Gastrocnemius medialis (tissue), 4 donors: ENCODE measurements around the gene FFAR4. TPM values are rescaled to one million over a fixed set of nuclear protein-coding genes. Genes with fewer than 3 reads are reported as not detected.

ENCODE experiments used
- ATAC-seq, 2 donors: fragments of 150-250 bp; one replicate each; pipeline ENCODE4 v1.9.1; 2016
- DNase-seq, 2 donors: peaks; one replicate each; pipeline ENCODE4 v3.0.0-alpha.2; 2019
- H3K27ac ChIP-seq, 4 donors: fragments of 200-600 bp; sonication (generic); 1 replicate in 1 of 4; 2 replicates in 3 of 4; pipeline ENCODE4 v1.5.1; 2016 to 2018; ENCODE audit warnings: mild to moderate bottlenecking in 2 of 4, moderate library complexity in 1 of 4
- H3K27me3 ChIP-seq, 3 donors: fragments of 200-600 bp; sonication (generic) in 2 of 3; 1 replicate in 1 of 3; 2 replicates in 2 of 3; pipeline versions ENCODE4 v1.5.1 to v1.6.0; 2016 to 2019; ENCODE audit warnings: mild to moderate bottlenecking in 1 of 3, moderate library complexity in 1 of 3
- H3K36me3 ChIP-seq, 2 donors: fragments of 200-600 bp; sonication (generic) in 1 of 2; one replicate each; pipeline ENCODE4 v1.5.1; 2017 to 2018
- H3K4me1 ChIP-seq, 2 donors: fragments of 200-600 bp; sonication (generic) in 1 of 2; one replicate each; pipeline ENCODE4 v1.5.1; 2016 to 2017; ENCODE audit warnings: mild to moderate bottlenecking in 2 of 2
- H3K4me3 ChIP-seq, 4 donors: fragments of 200-600 bp; sonication (generic) in 3 of 4; 1 replicate in 1 of 4; 2 replicates in 3 of 4; pipeline ENCODE4 v1.5.1; 2016 to 2019; ENCODE audit warnings: mild to moderate bottlenecking in 2 of 4
- H3K9me3 ChIP-seq, 3 donors: fragments of 200-600 bp; sonication (generic) in 2 of 3; 1 replicate in 1 of 3; 2 replicates in 2 of 3; pipeline ENCODE4 v1.5.1; 2016 to 2019
- POLR2A ChIP-seq, 2 donors: fragments of 450-650 bp; IDR thresholded peaks; one replicate each; pipeline ENCODE4 v1.6.1; 2017; ENCODE audit warnings: antibody characterized with exemption in 2 of 2, mild to moderate bottlenecking in 2 of 2, moderate library complexity in 2 of 2
- in situ Hi-C, 4 donors: fragments of 200-750 bp; cut with MboI; loops; one replicate each; pipeline versions ENCODE4 v1.15.0 to v1.8.0; 2017; ENCODE audit warnings: low sequenced_read_pairs in 4 of 4
- intact Hi-C: fragments of 100-400 bp; cut with DNase I; formaldehyde crosslinking; loops from one replicate; pipeline ENCODE4 v1.15.1; 2023; ENCODE audit warnings: low total_unique reads
- total RNA-seq, 4 donors: library from RNA; depleted of rRNA; stranded (reverse); fragments of >200 nt; gene quantifications; one replicate each; pipeline versions ENCODE4 v1.1.0 to v1.2.3, GENCODE V29; 2016
- TF ChIP-seq, protein P1 (sequence below), 5 experiments: fragments of 450-650 bp in 3 of 5; fragments of 200-600 bp in 2 of 5; sonication (generic) in 2 of 5; IDR thresholded peaks in 4 of 5; conservative IDR thresholded peaks in 1 of 5; 1 replicate in 4 of 5; 2 replicates in 1 of 5; pipeline ENCODE4 v1.5.1; 2016 to 2019; ENCODE audit warnings: antibody characterized with exemption in 5 of 5, mild to moderate bottlenecking in 3 of 5, moderate library complexity in 3 of 5

FFAR4 gene
- total RNA-seq, 4 donors from 2014 or later = 0.10 to 0.17 TPM; not detected in 2

DNA sequence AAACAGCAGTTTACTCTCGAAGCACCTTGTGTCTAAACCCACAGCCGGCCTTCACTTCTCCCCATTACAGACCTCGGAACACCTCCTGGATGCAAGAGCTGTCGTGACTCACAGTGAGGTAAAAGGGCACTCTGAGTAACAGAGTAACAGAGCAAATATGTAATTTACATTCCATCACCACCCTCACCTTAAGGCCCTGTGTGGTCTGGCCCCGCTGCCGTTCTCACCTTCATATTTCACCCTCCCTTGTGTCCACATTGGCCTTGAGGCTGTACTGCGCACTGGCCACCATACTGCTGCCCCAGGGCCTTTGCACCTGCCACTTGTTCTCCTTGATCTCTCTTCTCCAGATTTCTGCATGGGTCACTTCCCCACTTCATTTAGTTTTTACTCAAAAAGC lies 12.6 kb downstream of the FFAR4 start:
- Histone ChIP-seq H3K4me3 (no peak overlapping the region), H3K9me3 (no peaks in the 10 kb centered on the region), H3K4me1 (no peaks in the 10 kb centered on the region), H3K36me3 (no peaks in the 10 kb centered on the region), H3K27ac (no peak overlapping the region), H3K27me3 (peaks cover 0 to 2% (median 0%) of the 10 kb centered on the region in 3 donors)
- in situ Hi-C loops (no loop called here), intact Hi-C loops (no loop called here)
- DNase-seq (no peak), ATAC-seq (no peak)
- no peak for TF ChIP-seq POLR2A (IDR thresholded peaks at IDR 0.05)
- TF ChIP-seq, protein P1, sequence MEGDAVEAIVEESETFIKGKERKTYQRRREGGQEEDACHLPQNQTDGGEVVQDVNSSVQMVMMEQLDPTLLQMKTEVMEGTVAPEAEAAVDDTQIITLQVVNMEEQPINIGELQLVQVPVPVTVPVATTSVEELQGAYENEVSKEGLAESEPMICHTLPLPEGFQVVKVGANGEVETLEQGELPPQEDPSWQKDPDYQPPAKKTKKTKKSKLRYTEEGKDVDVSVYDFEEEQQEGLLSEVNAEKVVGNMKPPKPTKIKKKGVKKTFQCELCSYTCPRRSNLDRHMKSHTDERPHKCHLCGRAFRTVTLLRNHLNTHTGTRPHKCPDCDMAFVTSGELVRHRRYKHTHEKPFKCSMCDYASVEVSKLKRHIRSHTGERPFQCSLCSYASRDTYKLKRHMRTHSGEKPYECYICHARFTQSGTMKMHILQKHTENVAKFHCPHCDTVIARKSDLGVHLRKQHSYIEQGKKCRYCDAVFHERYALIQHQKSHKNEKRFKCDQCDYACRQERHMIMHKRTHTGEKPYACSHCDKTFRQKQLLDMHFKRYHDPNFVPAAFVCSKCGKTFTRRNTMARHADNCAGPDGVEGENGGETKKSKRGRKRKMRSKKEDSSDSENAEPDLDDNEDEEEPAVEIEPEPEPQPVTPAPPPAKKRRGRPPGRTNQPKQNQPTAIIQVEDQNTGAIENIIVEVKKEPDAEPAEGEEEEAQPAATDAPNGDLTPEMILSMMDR (IDR thresholded peaks at IDR 0.05 in 4 of 5, conservative IDR thresholded peaks at IDR 0.05 in 1 of 5) = no peak

DNA sequence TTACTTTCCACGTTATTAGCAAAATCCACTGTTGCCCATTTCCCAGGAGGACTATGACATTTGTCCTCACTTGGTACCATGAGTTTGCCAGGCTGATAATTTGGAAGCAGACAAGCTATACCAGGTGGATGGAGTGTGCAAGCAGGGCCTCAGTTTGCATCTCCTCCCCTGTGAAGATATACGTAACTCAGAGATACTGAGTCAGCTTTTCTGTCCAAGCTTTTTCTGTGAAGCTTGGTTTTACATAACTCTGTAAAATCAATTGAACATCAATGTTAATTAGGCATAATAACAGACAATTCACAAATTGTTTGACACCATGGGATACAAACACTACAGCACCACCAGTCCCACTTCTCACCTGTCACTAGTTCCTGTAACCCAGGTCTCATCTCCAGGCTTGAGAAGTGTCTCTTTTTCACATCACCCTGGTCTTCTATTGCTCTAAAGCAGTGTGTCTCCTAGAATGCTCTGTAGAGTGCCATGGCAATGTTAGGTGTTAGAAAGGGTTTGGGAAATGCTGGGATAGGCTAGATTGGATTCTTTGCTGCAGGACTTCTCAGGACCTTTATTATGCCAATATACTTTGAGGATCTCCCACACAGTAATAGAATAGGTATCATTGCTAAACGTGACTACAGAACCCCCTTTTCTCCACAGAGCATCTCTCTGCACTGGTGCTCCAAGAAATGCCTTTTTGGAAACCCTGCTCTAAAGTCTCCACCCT lies 13.7 kb downstream of the FFAR4 start:
- in situ Hi-C loops = no loop called here
- no peak for DNase-seq
- no peak for TF ChIP-seq POLR2A (IDR thresholded peaks at IDR 0.05)
- TF ChIP-seq, protein P1 (IDR thresholded peaks at IDR 0.05 in 4 of 5, conservative IDR thresholded peaks at IDR 0.05 in 1 of 5) = no peak
- H3K27ac ChIP-seq = no peak overlapping the region
- H3K4me3 ChIP-seq = no peak overlapping the region
- no peaks in the 10 kb centered on the region for H3K4me1 ChIP-seq
- no peaks in the 10 kb centered on the region for H3K9me3 ChIP-seq
- H3K36me3 ChIP-seq = no peaks in the 10 kb centered on the region
- intact Hi-C loops = no loop called here
- no peak for ATAC-seq
- H3K27me3 ChIP-seq = peaks cover 0 to 2% (median 0%) of the 10 kb centered on the region in 3 donors

DNA sequence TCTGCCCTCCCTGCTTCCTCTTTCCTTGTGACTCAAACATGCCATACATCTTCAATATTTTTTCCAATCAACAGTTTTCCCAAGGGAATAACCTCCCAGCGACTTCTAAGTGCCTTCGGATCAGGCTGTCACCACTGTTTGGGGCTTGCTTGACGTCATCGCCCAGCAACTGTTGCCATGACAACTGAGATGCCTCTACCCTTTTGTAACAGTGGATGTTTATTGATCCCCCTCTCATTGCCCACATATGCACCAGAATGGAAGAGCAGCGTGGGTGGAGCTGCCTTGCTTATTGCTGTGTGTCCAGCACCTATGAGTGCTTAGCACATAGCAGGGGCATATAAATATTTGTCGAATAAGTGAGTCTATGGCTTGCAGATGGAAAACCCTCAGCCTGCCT lies 14.4 kb downstream of the FFAR4 start:
- intact Hi-C loops (no loop called here), in situ Hi-C loops (no loop called here)
- TF ChIP-seq, protein P1 (IDR thresholded peaks at IDR 0.05 in 4 of 5, conservative IDR thresholded peaks at IDR 0.05 in 1 of 5) = no peak
- no peak for TF ChIP-seq POLR2A (IDR thresholded peaks at IDR 0.05)
- Histone ChIP-seq H3K36me3 (no peaks in the 10 kb centered on the region), H3K9me3 (no peaks in the 10 kb centered on the region), H3K27ac (no peak overlapping the region), H3K4me1 (no peaks in the 10 kb centered on the region), H3K27me3 (peaks cover 0 to 2% (median 0%) of the 10 kb centered on the region in 3 donors), H3K4me3 (no peak overlapping the region)
- ATAC-seq (no peak), DNase-seq (no peak)

DNA sequence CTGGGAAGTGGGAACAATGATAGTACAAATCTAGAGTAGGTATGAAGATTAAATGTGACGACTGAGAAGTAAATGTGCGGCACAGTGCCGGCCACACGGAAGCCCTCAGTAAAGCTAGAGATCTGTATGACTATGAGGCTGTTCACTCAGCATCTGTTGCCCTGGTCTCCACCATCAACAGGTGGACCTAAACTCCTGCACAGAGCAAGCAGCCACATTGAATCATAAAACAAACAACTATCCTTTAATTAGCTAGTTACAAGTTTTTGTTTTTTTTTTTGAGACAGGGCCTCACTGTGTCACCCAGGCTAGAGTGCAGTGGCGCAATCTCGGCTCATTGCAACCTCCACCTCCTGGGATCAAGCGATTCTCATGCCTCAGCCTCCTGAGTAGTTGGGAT lies 18.0 kb downstream of the FFAR4 start:
- no peak overlapping the region for H3K27ac ChIP-seq
- TF ChIP-seq, protein P1 (IDR thresholded peaks at IDR 0.05 in 4 of 5, conservative IDR thresholded peaks at IDR 0.05 in 1 of 5) = no peak
- TF ChIP-seq POLR2A (IDR thresholded peaks at IDR 0.05) = no peak
- H3K4me3 ChIP-seq = no peak overlapping the region
- H3K36me3 ChIP-seq = no peaks in the 10 kb centered on the region
- DNase-seq = no peak
- in situ Hi-C loops = no loop called here
- H3K9me3 ChIP-seq = no peaks in the 10 kb centered on the region
- no peaks in the 10 kb centered on the region for H3K4me1 ChIP-seq
- H3K27me3 ChIP-seq = no peaks in the 10 kb centered on the region
- intact Hi-C loops = no loop called here
- no peak for ATAC-seq
